Measurements from ENCODE around the gene COL1A2. TPM values are rescaled to one million over a fixed set of nuclear protein-coding genes. Genes with fewer than 3 reads are reported as not detected.

COL1A2 gene
- total RNA-seq, 1 experiment from 2014 or later: 42.1 TPM

GRCh38 chr7:94422827-94423460 lies 28.2 kb downstream of the COL1A2 start:
- no peak overlapping the region for H3K18ac ChIP-seq (ENCODE audit: insufficient read length, low read depth, low read length)
- H3K4me1 ChIP-seq (ENCODE audit: insufficient read depth, low read length): no peaks in the 10 kb centered on the region
- no peak overlapping the region for H2BK15ac ChIP-seq (ENCODE audit: low read depth, low read length)
- H3K14ac ChIP-seq (ENCODE audit: insufficient read depth, low read length): no peak overlapping the region
- no peak overlapping the region for H4K91ac ChIP-seq (ENCODE audit: insufficient read length, low read depth, low read length)
- Mint-ChIP-seq H3K9me3 (no peaks in the 10 kb centered on the region), H3K27me3 (ENCODE audit: low read depth) (no peaks in the 10 kb centered on the region), H3K27ac (peak overlapping the region in 1 of 3 experiments; percentile 68; a peak in 1 of 7 replicates), H3K36me3 (ENCODE audit: insufficient read depth in 1 of 3, low read depth in 3 of 3) (peaks cover 29 to 91% (median 61%) of the 10 kb centered on the region in 3 experiments; a peak in 6 of 7 replicates), H3K4me3 (no peak overlapping the region), H3K4me1 (no peaks in the 10 kb centered on the region)
- H3K9ac ChIP-seq (ENCODE audit: extremely low read depth, insufficient read length, low read length): no peak overlapping the region
- no peak overlapping the region for H3K56ac ChIP-seq (ENCODE audit: insufficient read length, low read depth, low read length)
- H2BK5ac ChIP-seq (ENCODE audit: insufficient read length, low read length): no peak overlapping the region
- H2BK20ac ChIP-seq (ENCODE audit: low read depth, low read length, poor library complexity, severe bottlenecking): no peak overlapping the region
- WGBS (ENCODE audit: extremely low coverage, insufficient read length, low lambda C conversion rate): no CpG with 5 or more reads among the region's 5 CpGs
- H4K5ac ChIP-seq (ENCODE audit: insufficient read length, low read depth, low read length): no peak overlapping the region
- TF ChIP-seq, protein P1, sequence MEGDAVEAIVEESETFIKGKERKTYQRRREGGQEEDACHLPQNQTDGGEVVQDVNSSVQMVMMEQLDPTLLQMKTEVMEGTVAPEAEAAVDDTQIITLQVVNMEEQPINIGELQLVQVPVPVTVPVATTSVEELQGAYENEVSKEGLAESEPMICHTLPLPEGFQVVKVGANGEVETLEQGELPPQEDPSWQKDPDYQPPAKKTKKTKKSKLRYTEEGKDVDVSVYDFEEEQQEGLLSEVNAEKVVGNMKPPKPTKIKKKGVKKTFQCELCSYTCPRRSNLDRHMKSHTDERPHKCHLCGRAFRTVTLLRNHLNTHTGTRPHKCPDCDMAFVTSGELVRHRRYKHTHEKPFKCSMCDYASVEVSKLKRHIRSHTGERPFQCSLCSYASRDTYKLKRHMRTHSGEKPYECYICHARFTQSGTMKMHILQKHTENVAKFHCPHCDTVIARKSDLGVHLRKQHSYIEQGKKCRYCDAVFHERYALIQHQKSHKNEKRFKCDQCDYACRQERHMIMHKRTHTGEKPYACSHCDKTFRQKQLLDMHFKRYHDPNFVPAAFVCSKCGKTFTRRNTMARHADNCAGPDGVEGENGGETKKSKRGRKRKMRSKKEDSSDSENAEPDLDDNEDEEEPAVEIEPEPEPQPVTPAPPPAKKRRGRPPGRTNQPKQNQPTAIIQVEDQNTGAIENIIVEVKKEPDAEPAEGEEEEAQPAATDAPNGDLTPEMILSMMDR (conservative IDR thresholded peaks at IDR 0.05): no peak
- no peaks in the 10 kb centered on the region for H3K79me2 ChIP-seq (ENCODE audit: insufficient read depth, low read length)
- no peaks in the 10 kb centered on the region for H3K79me1 ChIP-seq (ENCODE audit: insufficient read depth, low read depth, low read length, poor library complexity, severe bottlenecking)
- H3K23ac ChIP-seq (ENCODE audit: insufficient read length, low read depth, low read length): no peak overlapping the region
- no peak overlapping the region for H4K8ac ChIP-seq (replicated peaks; ENCODE audit: insufficient read length, low read depth, low read length)
- H3K4ac ChIP-seq (ENCODE audit: low read depth, low read length): no peak overlapping the region
- no peak overlapping the region for H2BK12ac ChIP-seq (ENCODE audit: insufficient read length, low read depth, low read length)
- H3K27me3 ChIP-seq (ENCODE audit: insufficient read depth, low read length): no peaks in the 10 kb centered on the region
- no peak overlapping the region for H3K27ac ChIP-seq (ENCODE audit: insufficient read length, low read depth, low read length)
- no peaks in the 10 kb centered on the region for H3K23me2 ChIP-seq (ENCODE audit: insufficient read length, low read depth, low read length, poor library complexity, severe bottlenecking)
- no peak overlapping the region for H2AK5ac ChIP-seq (ENCODE audit: insufficient read length, low read length)
- H3K4me2 ChIP-seq (ENCODE audit: insufficient read depth, insufficient read length, low read length): no peak overlapping the region
- H2AFZ ChIP-seq (ENCODE audit: low read length): no peak overlapping the region
- H4K20me1 ChIP-seq (ENCODE audit: control insufficient read depth, insufficient read depth, insufficient read length): no peaks in the 10 kb centered on the region
- DNase-seq: no peak
- no peak overlapping the region for H3T11ph ChIP-seq (ENCODE audit: low read length)
- no peaks in the 10 kb centered on the region for H3K9me3 ChIP-seq (ENCODE audit: control insufficient read depth, low read depth, low read length)
- H2BK120ac ChIP-seq (ENCODE audit: low read depth, low read length, poor library complexity, severe bottlenecking): no peak overlapping the region

All from H9 (cell line).